HPDE6-E6E7 (cell line): ENCODE measurements around the gene KRTAP5-4.
"Not testable (repeated sequence)": the region's sequence is repeated elsewhere in the genome, so short reads cannot be mapped to it uniquely, and the experiment has no call there.

Experiments
- DNase-seq: peaks from one replicate; pipeline ENCODE4 v3.0.0; 2011; ENCODE audit warnings: missing footprints; ENCODE audit errors: extremely low spot score

The KRTAP5-4 gene

GRCh38 chr11:1600626-1601025 is 21.3 kb downstream of the KRTAP5-4 start:
- no peak for DNase-seq

GRCh38 chr11:1598816-1599215 is 23.1 kb downstream of the KRTAP5-4 start:
- no peak for DNase-seq

- not testable (repeated sequence) for DNase-seq
These were observed 23.5 kb downstream of the KRTAP5-4 start for GRCh38 chr11:1598406-1598805.

- no peak for DNase-seq
These were observed 24.0 kb downstream of the KRTAP5-4 start, which contains the start of gene KRTAP5-2 for GRCh38 chr11:1597994-1598380. KRTAP5-2 (minus strand) TSS chr11:1598294; CDS start chr11:1598250, 44 bp downstream.

GRCh38 chr11:1597331-1597993 is 24.5 kb downstream of the KRTAP5-4 start:
- DNase-seq: no peak

- not testable (repeated sequence) for DNase-seq
These were observed 25.3 kb downstream of the KRTAP5-4 start for GRCh38 chr11:1596576-1597121.

- DNase-seq: not testable (repeated sequence)
These were observed 25.9 kb downstream of the KRTAP5-4 start for GRCh38 chr11:1595994-1596575.

GRCh38 chr11:1592628-1593027 is 29.3 kb downstream of the KRTAP5-4 start:
- no peak for DNase-seq

- DNase-seq: no peak
These were observed 31.9 kb downstream of the KRTAP5-4 start for GRCh38 chr11:1589996-1590395.

- not testable (repeated sequence) for DNase-seq
These were observed 32.6 kb downstream of the KRTAP5-4 start for GRCh38 chr11:1589191-1589963.

- no peak for DNase-seq
These were observed 35.2 kb downstream of the KRTAP5-4 start for GRCh38 chr11:1586699-1587098.

GRCh38 chr11:1584661-1585370 is 37.1 kb downstream of the KRTAP5-4 start, which contains the start of gene KRTAP5-1:
KRTAP5-1 (minus strand) TSS chr11:1585283; CDS start chr11:1585249, 34 bp downstream.
- DNase-seq: not testable (repeated sequence)

GRCh38 chr11:1582909-1583308 is 39.0 kb downstream of the KRTAP5-4 start:
- DNase-seq: not testable (repeated sequence)

GRCh38 chr11:1581976-1582375 is 40.0 kb downstream of the KRTAP5-4 start:
- DNase-seq: no peak

- no peak for DNase-seq
These were observed 45.1 kb downstream of the KRTAP5-4 start for GRCh38 chr11:1576825-1577224.

GRCh38 chr11:1575756-1576155 is 46.2 kb downstream of the KRTAP5-4 start:
- DNase-seq: not testable (repeated sequence)

- no peak for DNase-seq
These were observed 47.0 kb downstream of the KRTAP5-4 start for GRCh38 chr11:1574933-1575242.

- DNase-seq: no peak
These were observed 47.6 kb downstream of the KRTAP5-4 start for GRCh38 chr11:1574238-1574932.

- DNase-seq: no peak
These were observed 48.1 kb downstream of the KRTAP5-4 start for GRCh38 chr11:1573903-1574237.

- no peak for DNase-seq
These were observed 48.6 kb downstream of the KRTAP5-4 start for GRCh38 chr11:1573077-1573902.
